Kidney epithelial cell (primary cell): ENCODE measurements around the gene DPEP1. TPM values are rescaled to one million over a fixed set of nuclear protein-coding genes. Genes with fewer than 3 reads are reported as not detected.

Experiments used
- DNase-seq: peaks from one replicate; pipeline ENCODE4 v3.0.0-alpha.2; 2010; ENCODE audit warnings: low read depth
- H3K27me3 ChIP-seq: 2 replicates; pipeline ENCODE4 v1.6.0; 2011; ENCODE audit warnings: low read length; ENCODE audit not compliant: control insufficient read depth, insufficient read depth
- H3K36me3 ChIP-seq: 2 replicates; pipeline ENCODE4 v1.5.1; 2011; ENCODE audit warnings: low read length; ENCODE audit not compliant: control insufficient read depth, insufficient read depth
- H3K4me3 ChIP-seq: 2 replicates; pipeline ENCODE4 v1.5.1; 2011; ENCODE audit warnings: low read depth, mild to moderate bottlenecking, control low read depth, low read length
- CTCF ChIP-seq: IDR thresholded peaks from 2 replicates; pipeline ENCODE4 v1.5.1; 2011; ENCODE audit warnings: mild to moderate bottlenecking, moderate library complexity, low read length, control low read depth, inconsistent platforms; ENCODE audit not compliant: insufficient read depth, poor library complexity, severe bottlenecking
- total RNA-seq: library from RNA; depleted of rRNA; stranded (reverse); fragments of >200 nt; gene quantifications from 2 replicates; pipeline ENCODE4 v1.2.3, GENCODE V29; 2015

Gene DPEP1
- total RNA-seq, 1 donor from 2014 or later, result 1.2 TPM

GRCh38 chr16:89619840-89620239 lies 6.4 kb downstream of the DPEP1 start:
- H3K27me3 ChIP-seq, result peaks cover 45% of the 10 kb centered on the region
- no peak overlapping the region for H3K4me3 ChIP-seq
- DNase-seq, result no peak
- H3K36me3 ChIP-seq, result no peaks in the 10 kb centered on the region
- no peak for TF ChIP-seq CTCF

GRCh38 chr16:89620406-89620841 lies 7.0 kb downstream of the DPEP1 start:
- Histone ChIP-seq H3K27me3 (peaks cover 42% of the 10 kb centered on the region), H3K36me3 (no peaks in the 10 kb centered on the region), H3K4me3 (no peak overlapping the region)
- no peak for TF ChIP-seq CTCF
- no peak for DNase-seq

GRCh38 chr16:89621136-89621697 lies 7.8 kb downstream of the DPEP1 start:
- Histone ChIP-seq H3K27me3 (peaks cover 42% of the 10 kb centered on the region), H3K36me3 (no peaks in the 10 kb centered on the region), H3K4me3 (no peak overlapping the region)
- DNase-seq, result no peak
- TF ChIP-seq CTCF, result no peak

- Histone ChIP-seq H3K4me3 (no peak overlapping the region), H3K36me3 (no peaks in the 10 kb centered on the region), H3K27me3 (peaks cover 41% of the 10 kb centered on the region)
- no peak for TF ChIP-seq CTCF
- no peak for DNase-seq
These were observed 8.4 kb downstream of the DPEP1 start for GRCh38 chr16:89621698-89622409.

GRCh38 chr16:89623511-89624261 lies 10.2 kb downstream of the DPEP1 start:
- Histone ChIP-seq H3K27me3 (peaks cover 37% of the 10 kb centered on the region), H3K36me3 (no peaks in the 10 kb centered on the region), H3K4me3 (no peak overlapping the region)
- TF ChIP-seq CTCF, result no peak
- DNase-seq, result no peak
